ENCODE measurements around the gene ADIPOR2.

Gene ADIPOR2

GRCh38 chr12:1690578-1691122 is at the start of gene ADIPOR2:
Gene ADIPOR2, plus strand, starts transcription at chr12:1691070. Its CDS starts 63,274 bp downstream, at chr12:1754344.
- peak; percentile 95 for DNase-seq

- DNase-seq = no peak
Measured at GRCh38 chr12:1642513-1642912, 48.4 kb upstream of the ADIPOR2 start.

- no peak for DNase-seq
Measured at GRCh38 chr12:1643043-1643442, 47.8 kb upstream of the ADIPOR2 start.

GRCh38 chr12:1643905-1644533 is 46.9 kb upstream of the ADIPOR2 start:
- no peak for DNase-seq

GRCh38 chr12:1644534-1645438 is 46.1 kb upstream of the ADIPOR2 start:
- DNase-seq = no peak

GRCh38 chr12:1645819-1646218 is 45.1 kb upstream of the ADIPOR2 start:
- DNase-seq = no peak

GRCh38 chr12:1646569-1647284 is 44.1 kb upstream of the ADIPOR2 start:
- DNase-seq = no peak

GRCh38 chr12:1647285-1647669 is 43.6 kb upstream of the ADIPOR2 start:
- DNase-seq = no peak

- no peak for DNase-seq
Measured at GRCh38 chr12:1650260-1650977, 40.5 kb upstream of the ADIPOR2 start.

- no peak for DNase-seq
Measured at GRCh38 chr12:1650978-1651361, 39.9 kb upstream of the ADIPOR2 start.

- no peak for DNase-seq
Measured at GRCh38 chr12:1651946-1652345, 38.9 kb upstream of the ADIPOR2 start.

GRCh38 chr12:1655225-1655788 is 35.6 kb upstream of the ADIPOR2 start:
- DNase-seq = no peak

- DNase-seq = no peak
Measured at GRCh38 chr12:1656902-1657301, 34.0 kb upstream of the ADIPOR2 start.

GRCh38 chr12:1657688-1658087 is 33.2 kb upstream of the ADIPOR2 start:
- no peak for DNase-seq

GRCh38 chr12:1660304-1661187 is 30.3 kb upstream of the ADIPOR2 start:
- DNase-seq = peak; percentile 56

GRCh38 chr12:1661553-1662335 is 29.1 kb upstream of the ADIPOR2 start:
- DNase-seq = peak; percentile 91

- DNase-seq = peak; percentile 23
Measured at GRCh38 chr12:1662761-1663439, 28.0 kb upstream of the ADIPOR2 start.

- DNase-seq = no peak
Measured at GRCh38 chr12:1663440-1664132, 27.3 kb upstream of the ADIPOR2 start.

- DNase-seq = no peak
Measured at GRCh38 chr12:1665366-1665765, 25.5 kb upstream of the ADIPOR2 start.

Measured in CD4-positive, alpha-beta T cell treated with Interleukin-15 for 1 hour (primary cell).